HepG2 (cell line): ENCODE data around the gene LRRC28. TPM values are rescaled to one million over a fixed set of nuclear protein-coding genes. Genes with fewer than 3 reads are reported as not detected.

Source experiments
- ATAC-seq: fragments of 200-7000 bp; cut with Tn5 transposase; 3 replicates; pipeline ENCODE4 v1.9.1; 2020; ENCODE audit warnings: mild to moderate bottlenecking, moderate library complexity
- BruUV-seq: library from RNA; stranded (reverse); fragments of 400-500 nt; replicated peaks from 2 replicates; lab custom pipeline; 2021; lab: Mats Ljungman, UMichigan
- CTCF ChIA-PET: fragments of 300-600 bp; formaldehyde crosslinking; extraction: SDS; loops from one replicate; lab custom pipeline; 2021; ENCODE audit warnings: low total read pairs, inconsistent platforms, low intra/inter-chr PET ratio; lab: Yijun Ruan, JAX
- POLR2A ChIA-PET: fragments of 350-600 bp; sonication (Branson Sonifier 250); formaldehyde crosslinking; loops from one replicate; lab custom pipeline; 2020; ENCODE audit warnings: antibody characterized with exemption, inconsistent platforms; lab: Yijun Ruan, JAX
- DNase-seq: peaks from one replicate; pipeline ENCODE4 v3.0.0-alpha.2; 2015; ENCODE audit warnings: low spot score
- FAIRE-seq: peaks from 3 replicates; lab custom pipeline; 2011; peaks lifted over from hg19 to GRCh38; lab: Jason Lieb, UNC
- H2AFZ ChIP-seq: one replicate; pipeline ENCODE4 v1.6.1; 2011; ENCODE audit warnings: low read length, inconsistent platforms
- H3K27ac ChIP-seq: fragments of 300-600 bp; 3 replicates; pipeline ENCODE4 v1.8.0; 2011; ENCODE audit warnings: mixed run types, mild to moderate bottlenecking, mixed read lengths, low read length, inconsistent platforms; ENCODE audit not compliant: insufficient read depth; ENCODE audit errors: extremely low read length
- H3K27me3 ChIP-seq, 2 experiments: fragments of 200-600 bp in 1 of 2; 2 replicates in 1 of 2; 3 replicates in 1 of 2; pipeline versions ENCODE4 v1.6.0 to v1.8.0; 2011; ENCODE audit warnings: low read length in 2 of 2, mild to moderate bottlenecking in 2 of 2, moderate library complexity in 2 of 2, inconsistent platforms in 1 of 2; ENCODE audit not compliant: insufficient read depth in 2 of 2, control insufficient read depth in 1 of 2
- H3K36me3 ChIP-seq, 2 experiments: fragments of 200-600 bp in 1 of 2; replicated peaks in 1 of 2; 2 replicates in 1 of 2; 3 replicates in 1 of 2; pipeline versions ENCODE4 v1.5.1 to v1.8.0; 2011; ENCODE audit warnings: low read length in 2 of 2, inconsistent platforms in 1 of 2; ENCODE audit not compliant: insufficient read depth in 2 of 2, control insufficient read depth in 1 of 2
- H3K4me1 ChIP-seq: 2 replicates; pipeline ENCODE4 v1.5.1; 2012; ENCODE audit warnings: low read length, inconsistent platforms; ENCODE audit not compliant: insufficient read depth
- H3K4me2 ChIP-seq: 2 replicates; pipeline ENCODE4 v1.6.0; 2011; ENCODE audit warnings: low read depth, low read length, inconsistent platforms
- H3K4me3 ChIP-seq, 3 experiments: fragments of 200-600 bp in 1 of 3; sonication (generic), shearing (Covaris generic) in 1 of 3; replicated peaks in 1 of 3; 2 replicates each; pipeline ENCODE4 v1.5.1; 2011 to 2016; ENCODE audit warnings: low read length in 3 of 3, inconsistent platforms in 2 of 3, low read depth in 2 of 3, mild to moderate bottlenecking in 2 of 3, control low read depth in 1 of 3, mixed read lengths in 1 of 3; ENCODE audit not compliant: insufficient read depth in 1 of 3
- H3K79me2 ChIP-seq: one replicate; pipeline ENCODE4 v1.6.1; 2011; ENCODE audit warnings: low read length, inconsistent platforms; ENCODE audit not compliant: insufficient read depth
- H3K9ac ChIP-seq: 2 replicates; pipeline ENCODE4 v1.6.0; 2011; ENCODE audit warnings: mild to moderate bottlenecking, low read depth, low read length, inconsistent platforms; ENCODE audit not compliant: insufficient read depth
- H3K9me3 ChIP-seq: 2 replicates; pipeline ENCODE4 v1.5.1; 2012; ENCODE audit warnings: mild to moderate bottlenecking, low read length
- H4K20me1 ChIP-seq: 2 replicates; pipeline ENCODE4 v1.6.0; 2011; ENCODE audit warnings: inconsistent platforms, mild to moderate bottlenecking, low read length, moderate library complexity; ENCODE audit not compliant: insufficient read depth
- ETV5 ChIP-seq: IDR thresholded peaks from 2 replicates; pipeline ENCODE4 v1.6.1; 2018; ENCODE audit warnings: missing biosample characterization, missing genetic modification reagents, inconsistent platforms, borderline replicate concordance
- IKZF5 ChIP-seq: IDR thresholded peaks from 2 replicates; pipeline ENCODE4 v1.6.1; 2018; ENCODE audit warnings: missing genetic modification reagents, mild to moderate bottlenecking, missing compliant biosample characterization
- KIAA2018 ChIP-seq: sonication (generic); formaldehyde crosslinking; IDR thresholded peaks from 2 replicates; pipeline ENCODE4 v1.5.0; 2020; ENCODE audit warnings: mild to moderate bottlenecking, missing genetic modification reagents, borderline replicate concordance
- SALL2 ChIP-seq: sonication (generic); formaldehyde crosslinking; IDR thresholded peaks from 2 replicates; pipeline ENCODE4 v1.8.1; 2023; ENCODE audit warnings: mild to moderate bottlenecking, missing genetic modification reagents, inconsistent platforms
- SMAD3 ChIP-seq: sonication (generic); formaldehyde crosslinking; IDR thresholded peaks from 2 replicates; pipeline ENCODE4 v1.4.0; 2020; ENCODE audit warnings: missing genetic modification reagents
- TBX3 ChIP-seq: fragments of 450-650 bp; IDR thresholded peaks from 2 replicates; pipeline ENCODE4 v1.6.1; 2017; ENCODE audit warnings: antibody characterized with exemption, mild to moderate bottlenecking, inconsistent platforms, borderline replicate concordance
- ZNF432 ChIP-seq: sonication (generic); formaldehyde crosslinking; IDR thresholded peaks from 2 replicates; pipeline ENCODE4 v1.5.0; 2020; ENCODE audit warnings: missing genetic modification reagents, mild to moderate bottlenecking, borderline replicate concordance
- ZNF710 ChIP-seq: sonication (generic); formaldehyde crosslinking; IDR thresholded peaks from 2 replicates; pipeline ENCODE4 v1.5.0; 2020; ENCODE audit warnings: mild to moderate bottlenecking, missing genetic modification reagents, borderline replicate concordance
- WGBS: methylation state at CpG from one replicate; pipeline ENCODE4 v1.1.6; 2017; ENCODE audit warnings: low lambda C conversion rate; 5-methylcytosine and 5-hydroxymethylcytosine counted together
- in situ Hi-C: cut with HindIII; loops from 2 replicates; pipeline ENCODE4 v1.10.0; 2017; ENCODE audit warnings: low pct_unique_long_range_greater_than_20kb; ENCODE audit not compliant: extremely low pct_ligation_motif_present
- intact Hi-C: fragments of 100-400 bp; cut with micrococcal nuclease; formaldehyde crosslinking; loops from one replicate; pipeline ENCODE4 v1.10.0; 2022; ENCODE audit not compliant: unreplicated experiment
- polyA plus RNA-seq, 8 experiments: library from polyadenylated mRNA; depleted of rRNA in 3 of 8; stranded (reverse) in 7 of 8; unstranded in 1 of 8; fragments of >200 nt; fragmentation: Illumina TruSeq in 4 of 8; extraction: Trizol in 4 of 8; gene quantifications; 2 replicates each; pipeline versions ENCODE4 v1.2.1 to v1.2.3, GENCODE V29; 2011 to 2016; ENCODE audit warnings: low read depth in 4 of 8, missing spikeins in 1 of 8, mixed read lengths in 1 of 8; ENCODE audit not compliant: insufficient read depth in 1 of 8
- total RNA-seq, 5 experiments: library from RNA; depleted of rRNA; stranded (reverse); fragments of >200 nt; fragmentation: Illumina TruSeq; extraction: Trizol; gene quantifications; 2 replicates each; pipeline ENCODE4 v1.2.3, GENCODE V29; 2016; ENCODE audit warnings: low read depth in 1 of 5

Gene LRRC28
- total and polyA plus RNA-seq, 2 of the 13 experiments (the other 11 are each of a cell fraction or from before 2014, with no cell fraction given): 17.5 to 21.3 TPM

- Histone ChIP-seq H4K20me1 (no peaks in the 10 kb centered on the region), H3K27ac (no peak overlapping the region), H2AFZ (no peak overlapping the region), H3K36me3 (no peaks in the 10 kb centered on the region), H3K27me3 (no peaks in the 10 kb centered on the region), H3K9me3 (no peaks in the 10 kb centered on the region), H3K79me2 (no peaks in the 10 kb centered on the region), H3K4me3 (no peak overlapping the region), H3K9ac (no peak overlapping the region), H3K4me2 (no peak overlapping the region), H3K4me1 (peaks cover 7% of the 10 kb centered on the region; the same call in 1 of the 2 replicates)
- DNase-seq: no peak
- intact Hi-C loops: no loop called here
- CTCF ChIA-PET: no interaction called here
- TF ChIP-seq ZNF432 (CRISPR knock-in tag): no peak
- TF ChIP-seq IKZF5 (CRISPR knock-in tag): no peak
- no peak for TF ChIP-seq TBX3
- TF ChIP-seq SALL2 (CRISPR knock-in tag): no peak
- no peak for TF ChIP-seq ZNF710 (CRISPR knock-in tag)
- no peak for TF ChIP-seq KIAA2018 (CRISPR knock-in tag)
- no peak for TF ChIP-seq ETV5 (CRISPR knock-in tag)
- TF ChIP-seq SMAD3 (CRISPR knock-in tag): no peak
- no peak for ATAC-seq
- POLR2A ChIA-PET: interaction anchor here (1.1 kb wide), 1 partner anchor 454 kb away, joined by 3 read pairs; the partner anchor contains the start of gene LYSMD4
- in situ Hi-C loops: no loop called here
- FAIRE-seq: no peak
- WGBS: 97% methylated on average over 3 of the region's 3 CpGs
- BruUV-seq: no TSS peak
Measured at GRCh38 chr15:99279290-99279689, 28.0 kb downstream of the LRRC28 start.
